ENCODE measurements around the gene ANTXR1. TPM values are rescaled to one million over a fixed set of nuclear protein-coding genes. Genes with fewer than 3 reads are reported as not detected.

ANTXR1 gene
- polyA plus RNA-seq, 1 of the 3 experiments (the other 2 are of a cell fraction): 114 TPM

DNA sequence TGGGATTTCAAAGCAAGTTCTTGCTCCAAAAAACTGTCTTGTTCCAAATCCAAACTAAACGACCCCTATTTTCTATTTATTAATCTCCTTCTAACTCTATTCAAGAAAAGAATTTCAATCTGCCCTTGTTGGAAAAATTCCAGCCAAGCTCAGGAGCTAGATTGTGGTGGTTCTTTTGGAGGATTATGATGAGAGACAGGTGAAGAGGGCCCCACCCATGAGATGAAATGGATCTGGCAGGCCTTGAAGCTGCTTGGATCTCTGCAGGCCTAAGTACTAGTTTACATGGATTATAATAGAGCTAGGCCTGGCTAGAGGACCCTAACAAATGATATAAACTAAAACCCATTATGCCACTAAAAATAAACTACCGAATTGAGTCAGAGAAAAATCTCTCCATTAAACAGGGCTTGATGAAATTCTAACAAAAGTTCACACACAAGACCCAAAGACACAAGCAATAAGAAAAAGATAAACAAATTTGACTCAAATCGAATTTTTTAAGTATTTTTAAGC lies 272.5 kb downstream of the ANTXR1 start (continued):
- TF ChIP-seq MEF2A (IDR thresholded peaks at IDR 0.05; ENCODE audit: borderline replicate concordance, low read depth) (no peak), NFIC (IDR thresholded peaks at IDR 0.05; ENCODE audit: borderline replicate concordance) (no peak), SMC3 (IDR thresholded peaks at IDR 0.05; ENCODE audit: low read depth, low read length) (no peak), EZH2phosphoT487 (IDR thresholded peaks at IDR 0.05; ENCODE audit: borderline replicate concordance, low read depth) (no peak)

GRCh38 chr2:69287544-69287943 lies 274.6 kb downstream of the ANTXR1 start:
- Histone ChIP-seq H3K36me3 (replicated peaks in 1 of 2; ENCODE audit: control insufficient read depth in 1 of 2, insufficient read depth in 2 of 2, low read length in 1 of 2) (no peaks in the 10 kb centered on the region), H3K4me1 (ENCODE audit: control insufficient read depth in 1 of 2, insufficient read depth in 2 of 2, low read depth in 1 of 2, low read length in 1 of 2) (peaks cover 2 to 17% of the 10 kb centered on the region in 2 experiments; a peak in 3 of 4 replicates), H3F3A (replicated peaks; ENCODE audit: insufficient read depth) (no peaks in the 10 kb centered on the region), H3K79me2 (ENCODE audit: insufficient read depth) (no peaks in the 10 kb centered on the region), H3K9me2 (no peaks in the 10 kb centered on the region), H3K9me3 (no peaks in the 10 kb centered on the region), H4K20me1 (ENCODE audit: insufficient read depth) (no peaks in the 10 kb centered on the region), H3K27ac (ENCODE audit: low read depth in 2 of 2, low read length in 1 of 2) (no peak overlapping the region), H3K27me3 (ENCODE audit: insufficient read depth) (no peaks in the 10 kb centered on the region), H3K4me3 (ENCODE audit: low read depth in 2 of 2, low read length in 1 of 2) (no peak overlapping the region), H3K9ac (no peak overlapping the region), H2AFZ (ENCODE audit: low read depth) (no peak overlapping the region), H3K4me2 (no peak overlapping the region)
- 96% methylated on average over 5 of the region's 5 CpGs for WGBS (ENCODE audit: low lambda C conversion rate)
- TF ChIP-seq YY1 (IDR thresholded peaks at IDR 0.05; ENCODE audit: low read depth) (no peak), TCF12 (IDR thresholded peaks at IDR 0.05) (no peak), SIN3A (IDR thresholded peaks at IDR 0.05; ENCODE audit: borderline replicate concordance, low read depth, low read length) (no peak), JUND (IDR thresholded peaks at IDR 0.05) (no peak), TAF1 (IDR thresholded peaks at IDR 0.05; ENCODE audit: borderline replicate concordance, low read depth, low read length) (no peak), RFX5 (IDR thresholded peaks at IDR 0.05; ENCODE audit: low read length) (no peak), NRF1 (IDR thresholded peaks at IDR 0.05; ENCODE audit: low read depth, low read length) (no peak), CHD2 (IDR thresholded peaks at IDR 0.05; ENCODE audit: low read length, partially characterized antibody) (no peak), GATA2 (CRISPR knock-in tag; IDR thresholded peaks at IDR 0.05) (no peak), FOXJ3 (CRISPR knock-in tag; IDR thresholded peaks at IDR 0.05) (no peak)
- TF ChIP-seq, protein P1, sequence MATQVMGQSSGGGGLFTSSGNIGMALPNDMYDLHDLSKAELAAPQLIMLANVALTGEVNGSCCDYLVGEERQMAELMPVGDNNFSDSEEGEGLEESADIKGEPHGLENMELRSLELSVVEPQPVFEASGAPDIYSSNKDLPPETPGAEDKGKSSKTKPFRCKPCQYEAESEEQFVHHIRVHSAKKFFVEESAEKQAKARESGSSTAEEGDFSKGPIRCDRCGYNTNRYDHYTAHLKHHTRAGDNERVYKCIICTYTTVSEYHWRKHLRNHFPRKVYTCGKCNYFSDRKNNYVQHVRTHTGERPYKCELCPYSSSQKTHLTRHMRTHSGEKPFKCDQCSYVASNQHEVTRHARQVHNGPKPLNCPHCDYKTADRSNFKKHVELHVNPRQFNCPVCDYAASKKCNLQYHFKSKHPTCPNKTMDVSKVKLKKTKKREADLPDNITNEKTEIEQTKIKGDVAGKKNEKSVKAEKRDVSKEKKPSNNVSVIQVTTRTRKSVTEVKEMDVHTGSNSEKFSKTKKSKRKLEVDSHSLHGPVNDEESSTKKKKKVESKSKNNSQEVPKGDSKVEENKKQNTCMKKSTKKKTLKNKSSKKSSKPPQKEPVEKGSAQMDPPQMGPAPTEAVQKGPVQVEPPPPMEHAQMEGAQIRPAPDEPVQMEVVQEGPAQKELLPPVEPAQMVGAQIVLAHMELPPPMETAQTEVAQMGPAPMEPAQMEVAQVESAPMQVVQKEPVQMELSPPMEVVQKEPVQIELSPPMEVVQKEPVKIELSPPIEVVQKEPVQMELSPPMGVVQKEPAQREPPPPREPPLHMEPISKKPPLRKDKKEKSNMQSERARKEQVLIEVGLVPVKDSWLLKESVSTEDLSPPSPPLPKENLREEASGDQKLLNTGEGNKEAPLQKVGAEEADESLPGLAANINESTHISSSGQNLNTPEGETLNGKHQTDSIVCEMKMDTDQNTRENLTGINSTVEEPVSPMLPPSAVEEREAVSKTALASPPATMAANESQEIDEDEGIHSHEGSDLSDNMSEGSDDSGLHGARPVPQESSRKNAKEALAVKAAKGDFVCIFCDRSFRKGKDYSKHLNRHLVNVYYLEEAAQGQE (IDR thresholded peaks at IDR 0.05; ENCODE audit: low read depth, low read length): no peak
- TF ChIP-seq, protein P2, sequence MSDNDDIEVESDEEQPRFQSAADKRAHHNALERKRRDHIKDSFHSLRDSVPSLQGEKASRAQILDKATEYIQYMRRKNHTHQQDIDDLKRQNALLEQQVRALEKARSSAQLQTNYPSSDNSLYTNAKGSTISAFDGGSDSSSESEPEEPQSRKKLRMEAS (IDR thresholded peaks at IDR 0.05; ENCODE audit: low read depth): no peak
- TF ChIP-seq, protein P3, sequence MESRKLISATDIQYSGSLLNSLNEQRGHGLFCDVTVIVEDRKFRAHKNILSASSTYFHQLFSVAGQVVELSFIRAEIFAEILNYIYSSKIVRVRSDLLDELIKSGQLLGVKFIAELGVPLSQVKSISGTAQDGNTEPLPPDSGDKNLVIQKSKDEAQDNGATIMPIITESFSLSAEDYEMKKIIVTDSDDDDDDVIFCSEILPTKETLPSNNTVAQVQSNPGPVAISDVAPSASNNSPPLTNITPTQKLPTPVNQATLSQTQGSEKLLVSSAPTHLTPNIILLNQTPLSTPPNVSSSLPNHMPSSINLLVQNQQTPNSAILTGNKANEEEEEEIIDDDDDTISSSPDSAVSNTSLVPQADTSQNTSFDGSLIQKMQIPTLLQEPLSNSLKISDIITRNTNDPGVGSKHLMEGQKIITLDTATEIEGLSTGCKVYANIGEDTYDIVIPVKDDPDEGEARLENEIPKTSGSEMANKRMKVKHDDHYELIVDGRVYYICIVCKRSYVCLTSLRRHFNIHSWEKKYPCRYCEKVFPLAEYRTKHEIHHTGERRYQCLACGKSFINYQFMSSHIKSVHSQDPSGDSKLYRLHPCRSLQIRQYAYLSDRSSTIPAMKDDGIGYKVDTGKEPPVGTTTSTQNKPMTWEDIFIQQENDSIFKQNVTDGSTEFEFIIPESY (IDR thresholded peaks at IDR 0.05; ENCODE audit: borderline replicate concordance, low read depth): no peak
- POLR2A ChIA-PET: interaction anchor here (0.6 kb wide), 1 partner anchor 336 kb away, joined by 5 read pairs; no protein-coding TSS in a partner anchor
- no peak for DNase-seq
- CTCF ChIA-PET: no interaction called here

Data from SK-N-SH (cell line).